HepG2 (cell line): ENCODE data around the gene IL16. TPM values are rescaled to one million over a fixed set of nuclear protein-coding genes. Genes with fewer than 3 reads are reported as not detected.

Source experiments
- ATAC-seq: fragments of 200-7000 bp; cut with Tn5 transposase; 3 replicates; pipeline ENCODE4 v1.9.1; 2020; ENCODE audit warnings: mild to moderate bottlenecking, moderate library complexity
- BruUV-seq: library from RNA; stranded (reverse); fragments of 400-500 nt; replicated peaks from 2 replicates; lab custom pipeline; 2021; lab: Mats Ljungman, UMichigan
- CTCF ChIA-PET: fragments of 300-600 bp; formaldehyde crosslinking; extraction: SDS; loops from one replicate; lab custom pipeline; 2021; ENCODE audit warnings: low total read pairs, inconsistent platforms, low intra/inter-chr PET ratio; lab: Yijun Ruan, JAX
- POLR2A ChIA-PET: fragments of 350-600 bp; sonication (Branson Sonifier 250); formaldehyde crosslinking; loops from one replicate; lab custom pipeline; 2020; ENCODE audit warnings: antibody characterized with exemption, inconsistent platforms; lab: Yijun Ruan, JAX
- DNase-seq: peaks from one replicate; pipeline ENCODE4 v3.0.0-alpha.2; 2015; ENCODE audit warnings: low spot score
- FAIRE-seq: peaks from 3 replicates; lab custom pipeline; 2011; peaks lifted over from hg19 to GRCh38; lab: Jason Lieb, UNC
- H2AFZ ChIP-seq: one replicate; pipeline ENCODE4 v1.6.1; 2011; ENCODE audit warnings: low read length, inconsistent platforms
- H3K27ac ChIP-seq: fragments of 300-600 bp; 3 replicates; pipeline ENCODE4 v1.8.0; 2011; ENCODE audit warnings: mixed run types, mild to moderate bottlenecking, mixed read lengths, low read length, inconsistent platforms; ENCODE audit not compliant: insufficient read depth; ENCODE audit errors: extremely low read length
- H3K27me3 ChIP-seq, 2 experiments: fragments of 200-600 bp in 1 of 2; 2 replicates in 1 of 2; 3 replicates in 1 of 2; pipeline versions ENCODE4 v1.6.0 to v1.8.0; 2011; ENCODE audit warnings: low read length in 2 of 2, mild to moderate bottlenecking in 2 of 2, moderate library complexity in 2 of 2, inconsistent platforms in 1 of 2; ENCODE audit not compliant: insufficient read depth in 2 of 2, control insufficient read depth in 1 of 2
- H3K36me3 ChIP-seq, 2 experiments: fragments of 200-600 bp in 1 of 2; replicated peaks in 1 of 2; 2 replicates in 1 of 2; 3 replicates in 1 of 2; pipeline versions ENCODE4 v1.5.1 to v1.8.0; 2011; ENCODE audit warnings: low read length in 2 of 2, inconsistent platforms in 1 of 2; ENCODE audit not compliant: insufficient read depth in 2 of 2, control insufficient read depth in 1 of 2
- H3K4me1 ChIP-seq: 2 replicates; pipeline ENCODE4 v1.5.1; 2012; ENCODE audit warnings: low read length, inconsistent platforms; ENCODE audit not compliant: insufficient read depth
- H3K4me2 ChIP-seq: 2 replicates; pipeline ENCODE4 v1.6.0; 2011; ENCODE audit warnings: low read depth, low read length, inconsistent platforms
- H3K4me3 ChIP-seq, 3 experiments: fragments of 200-600 bp in 1 of 3; sonication (generic), shearing (Covaris generic) in 1 of 3; replicated peaks in 1 of 3; 2 replicates each; pipeline ENCODE4 v1.5.1; 2011 to 2016; ENCODE audit warnings: low read length in 3 of 3, inconsistent platforms in 2 of 3, low read depth in 2 of 3, mild to moderate bottlenecking in 2 of 3, control low read depth in 1 of 3, mixed read lengths in 1 of 3; ENCODE audit not compliant: insufficient read depth in 1 of 3
- H3K79me2 ChIP-seq: one replicate; pipeline ENCODE4 v1.6.1; 2011; ENCODE audit warnings: low read length, inconsistent platforms; ENCODE audit not compliant: insufficient read depth
- H3K9ac ChIP-seq: 2 replicates; pipeline ENCODE4 v1.6.0; 2011; ENCODE audit warnings: mild to moderate bottlenecking, low read depth, low read length, inconsistent platforms; ENCODE audit not compliant: insufficient read depth
- H3K9me3 ChIP-seq: 2 replicates; pipeline ENCODE4 v1.5.1; 2012; ENCODE audit warnings: mild to moderate bottlenecking, low read length
- H4K20me1 ChIP-seq: 2 replicates; pipeline ENCODE4 v1.6.0; 2011; ENCODE audit warnings: inconsistent platforms, mild to moderate bottlenecking, low read length, moderate library complexity; ENCODE audit not compliant: insufficient read depth
- BCL6 ChIP-seq: IDR thresholded peaks from 2 replicates; pipeline ENCODE4 v1.6.1; 2016; ENCODE audit warnings: missing genetic modification reagents, missing compliant biosample characterization
- CCDC6 ChIP-seq: sonication (generic); formaldehyde crosslinking; IDR thresholded peaks from 2 replicates; pipeline ENCODE4 v1.8.1; 2022; ENCODE audit warnings: mild to moderate bottlenecking, missing genetic modification reagents, moderate library complexity
- EHMT2 ChIP-seq: fragments of 200-600 bp; sonication (generic); IDR thresholded peaks from 2 replicates; pipeline ENCODE4 v1.7.0; 2017; ENCODE audit warnings: antibody characterized with exemption, low read depth, low read length, borderline replicate concordance
- HINFP ChIP-seq: sonication (generic); formaldehyde crosslinking; IDR thresholded peaks from 2 replicates; pipeline ENCODE4 v1.4.0; 2020; ENCODE audit warnings: low read depth, mild to moderate bottlenecking, missing genetic modification reagents
- IKZF1 ChIP-seq: fragments of 450-650 bp; IDR thresholded peaks from 2 replicates; pipeline ENCODE4 v1.7.1; 2016
- JARID2 ChIP-seq: sonication (generic); formaldehyde crosslinking; IDR thresholded peaks from 2 replicates; pipeline ENCODE4 v1.8.1; 2023; ENCODE audit warnings: missing genetic modification reagents, inconsistent platforms; ENCODE audit not compliant: insufficient replicate concordance
- KAT7 ChIP-seq: IDR thresholded peaks from 2 replicates; pipeline ENCODE4 v1.6.1; 2018; ENCODE audit warnings: borderline replicate concordance, missing compliant biosample characterization
- MXI1 ChIP-seq: IDR thresholded peaks from 3 replicates; pipeline ENCODE4 v1.6.1; 2012; ENCODE audit warnings: low read depth, low read length, inconsistent platforms, borderline replicate concordance
- RCOR2 ChIP-seq: IDR thresholded peaks from 2 replicates; pipeline ENCODE4 v1.6.1; 2016; ENCODE audit warnings: missing biosample characterization, missing genetic modification reagents
- TARDBP ChIP-seq: sonication (generic); formaldehyde crosslinking; IDR thresholded peaks from 2 replicates; pipeline ENCODE4 v1.8.0; 2022; ENCODE audit warnings: mild to moderate bottlenecking, missing genetic modification reagents
- ZNF235 ChIP-seq: sonication (generic); formaldehyde crosslinking; IDR thresholded peaks from 2 replicates; pipeline ENCODE4 v1.8.1; 2023; ENCODE audit warnings: mild to moderate bottlenecking, missing genetic modification reagents, borderline replicate concordance
- ZNF589 ChIP-seq: sonication (generic); formaldehyde crosslinking; conservative IDR thresholded peaks from 2 replicates; pipeline ENCODE4 v1.8.0; 2022; ENCODE audit warnings: mild to moderate bottlenecking, moderate library complexity, missing genetic modification reagents
- ZNF678 ChIP-seq: sonication (generic); formaldehyde crosslinking; IDR thresholded peaks from 2 replicates; pipeline ENCODE4 v1.4.0; 2020; ENCODE audit warnings: mild to moderate bottlenecking, missing genetic modification reagents
- WGBS: methylation state at CpG from one replicate; pipeline ENCODE4 v1.1.6; 2017; ENCODE audit warnings: low lambda C conversion rate; 5-methylcytosine and 5-hydroxymethylcytosine counted together
- in situ Hi-C: cut with HindIII; loops from 2 replicates; pipeline ENCODE4 v1.10.0; 2017; ENCODE audit warnings: low pct_unique_long_range_greater_than_20kb; ENCODE audit not compliant: extremely low pct_ligation_motif_present
- intact Hi-C: fragments of 100-400 bp; cut with micrococcal nuclease; formaldehyde crosslinking; loops from one replicate; pipeline ENCODE4 v1.10.0; 2022; ENCODE audit not compliant: unreplicated experiment
- polyA plus RNA-seq, 8 experiments: library from polyadenylated mRNA; depleted of rRNA in 3 of 8; stranded (reverse) in 7 of 8; unstranded in 1 of 8; fragments of >200 nt; fragmentation: Illumina TruSeq in 4 of 8; extraction: Trizol in 4 of 8; gene quantifications; 2 replicates each; pipeline versions ENCODE4 v1.2.1 to v1.2.3, GENCODE V29; 2011 to 2016; ENCODE audit warnings: low read depth in 4 of 8, missing spikeins in 1 of 8, mixed read lengths in 1 of 8; ENCODE audit not compliant: insufficient read depth in 1 of 8
- total RNA-seq, 5 experiments: library from RNA; depleted of rRNA; stranded (reverse); fragments of >200 nt; fragmentation: Illumina TruSeq; extraction: Trizol; gene quantifications; 2 replicates each; pipeline ENCODE4 v1.2.3, GENCODE V29; 2016; ENCODE audit warnings: low read depth in 1 of 5
- TF ChIP-seq, protein P1 (sequence below): sonication (generic); formaldehyde crosslinking; conservative IDR thresholded peaks from 2 replicates; pipeline ENCODE4 v1.4.0; 2020; ENCODE audit warnings: missing genetic modification reagents
- TF ChIP-seq, protein P2 (sequence below): sonication (generic); formaldehyde crosslinking; IDR thresholded peaks from 2 replicates; pipeline ENCODE4 v1.4.0; 2020; ENCODE audit warnings: missing genetic modification reagents, borderline replicate concordance

The IL16 gene
- total and polyA plus RNA-seq, 2 of the 13 experiments (the other 11 are each of a cell fraction or from before 2014, with no cell fraction given) = 0.03 TPM; not detected in 1

GRCh38 chr15:81271761-81272644 is 75.3 kb downstream of the IL16 start:
- TF ChIP-seq, protein P1, sequence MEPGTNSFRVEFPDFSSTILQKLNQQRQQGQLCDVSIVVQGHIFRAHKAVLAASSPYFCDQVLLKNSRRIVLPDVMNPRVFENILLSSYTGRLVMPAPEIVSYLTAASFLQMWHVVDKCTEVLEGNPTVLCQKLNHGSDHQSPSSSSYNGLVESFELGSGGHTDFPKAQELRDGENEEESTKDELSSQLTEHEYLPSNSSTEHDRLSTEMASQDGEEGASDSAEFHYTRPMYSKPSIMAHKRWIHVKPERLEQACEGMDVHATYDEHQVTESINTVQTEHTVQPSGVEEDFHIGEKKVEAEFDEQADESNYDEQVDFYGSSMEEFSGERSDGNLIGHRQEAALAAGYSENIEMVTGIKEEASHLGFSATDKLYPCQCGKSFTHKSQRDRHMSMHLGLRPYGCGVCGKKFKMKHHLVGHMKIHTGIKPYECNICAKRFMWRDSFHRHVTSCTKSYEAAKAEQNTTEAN (CRISPR knock-in tag) = no peak
- TF ChIP-seq TARDBP (no peak), IKZF1 (no peak), JARID2 (CRISPR knock-in tag) (no peak), ZNF589 (CRISPR knock-in tag) (no peak), BCL6 (CRISPR knock-in tag) (no peak), CCDC6 (CRISPR knock-in tag) (no peak), HINFP (CRISPR knock-in tag) (no peak), MXI1 (no peak), ZNF235 (CRISPR knock-in tag) (no peak), EHMT2 (no peak), RCOR2 (CRISPR knock-in tag) (no peak), KAT7 (no peak), ZNF678 (CRISPR knock-in tag) (no peak)
- TF ChIP-seq, protein P2, sequence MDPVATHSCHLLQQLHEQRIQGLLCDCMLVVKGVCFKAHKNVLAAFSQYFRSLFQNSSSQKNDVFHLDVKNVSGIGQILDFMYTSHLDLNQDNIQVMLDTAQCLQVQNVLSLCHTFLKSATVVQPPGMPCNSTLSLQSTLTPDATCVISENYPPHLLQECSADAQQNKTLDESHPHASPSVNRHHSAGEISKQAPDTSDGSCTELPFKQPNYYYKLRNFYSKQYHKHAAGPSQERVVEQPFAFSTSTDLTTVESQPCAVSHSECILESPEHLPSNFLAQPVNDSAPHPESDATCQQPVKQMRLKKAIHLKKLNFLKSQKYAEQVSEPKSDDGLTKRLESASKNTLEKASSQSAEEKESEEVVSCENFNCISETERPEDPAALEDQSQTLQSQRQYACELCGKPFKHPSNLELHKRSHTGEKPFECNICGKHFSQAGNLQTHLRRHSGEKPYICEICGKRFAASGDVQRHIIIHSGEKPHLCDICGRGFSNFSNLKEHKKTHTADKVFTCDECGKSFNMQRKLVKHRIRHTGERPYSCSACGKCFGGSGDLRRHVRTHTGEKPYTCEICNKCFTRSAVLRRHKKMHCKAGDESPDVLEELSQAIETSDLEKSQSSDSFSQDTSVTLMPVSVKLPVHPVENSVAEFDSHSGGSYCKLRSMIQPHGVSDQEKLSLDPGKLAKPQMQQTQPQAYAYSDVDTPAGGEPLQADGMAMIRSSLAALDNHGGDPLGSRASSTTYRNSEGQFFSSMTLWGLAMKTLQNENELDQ = no peak
- Histone ChIP-seq H3K4me1 (no peaks in the 10 kb centered on the region), H2AFZ (no peak overlapping the region), H4K20me1 (no peaks in the 10 kb centered on the region), H3K9ac (no peak overlapping the region), H3K36me3 (no peaks in the 10 kb centered on the region), H3K9me3 (no peaks in the 10 kb centered on the region), H3K79me2 (no peaks in the 10 kb centered on the region), H3K4me3 (no peak overlapping the region), H3K4me2 (no peak overlapping the region), H3K27ac (no peak overlapping the region), H3K27me3 (0 out of 5 replicates have a peak, but pooled peaks cover 0 to 5% of the 10 kb centered on the region in 2 experiments)
- intact Hi-C loops (no loop called here), in situ Hi-C loops (no loop called here)
- ATAC-seq (no peak), DNase-seq (no peak), FAIRE-seq (no peak)
- WGBS = 20% methylated on average over 10 of the region's 12 CpGs
- no TSS peak for BruUV-seq
- POLR2A ChIA-PET = no interaction called here
- CTCF ChIA-PET = no interaction called here
